Measurements from ENCODE around the gene CABP5.

GRCh38 chr19:48010932-48011758, 32.7 kb downstream of the CABP5 start:
- TF ChIP-seq CTCF (IDR thresholded peaks at IDR 0.05) (no peak), POLR2A (IDR thresholded peaks at IDR 0.05) (no peak), EP300 (IDR thresholded peaks at IDR 0.05) (no peak)
